Stimulated activated CD4-positive, alpha-beta T cell treated with anti-CD3 and anti-CD28 coated beads, TNF-alpha, amount 100 ng/mL, for 24 hours (primary cell): ENCODE results near the gene TMCC3.

ENCODE experiments used
- DNase-seq, 3 experiments: peaks; one replicate each; pipeline ENCODE4 v3.0.0-alpha.2; 2020; ENCODE audit warnings: low read depth in 3 of 3

The TMCC3 gene

GRCh38 chr12:94673496-94673895 is 23.1 kb upstream of the TMCC3 start:
- no peak for DNase-seq

- no peak for DNase-seq
Measured at GRCh38 chr12:94671917-94672316, 21.6 kb upstream of the TMCC3 start.

GRCh38 chr12:94670898-94671297 is 20.5 kb upstream of the TMCC3 start:
- no peak for DNase-seq

- DNase-seq: no peak
Measured at GRCh38 chr12:94670075-94670474, 19.7 kb upstream of the TMCC3 start.

- no peak for DNase-seq
Measured at GRCh38 chr12:94667031-94667540, 16.7 kb upstream of the TMCC3 start.

- no peak for DNase-seq
Measured at GRCh38 chr12:94666158-94666557, 15.8 kb upstream of the TMCC3 start.

GRCh38 chr12:94663702-94664101 is 13.3 kb upstream of the TMCC3 start:
- no peak for DNase-seq

- DNase-seq: no peak
Measured at GRCh38 chr12:94663071-94663470, 12.7 kb upstream of the TMCC3 start.

GRCh38 chr12:94660436-94660835 is 10.1 kb upstream of the TMCC3 start:
- no peak for DNase-seq

- DNase-seq: no peak
Measured at GRCh38 chr12:94659346-94659930, 9.1 kb upstream of the TMCC3 start.

- DNase-seq: no peak
Measured at GRCh38 chr12:94658931-94659330, 8.6 kb upstream of the TMCC3 start.

GRCh38 chr12:94656556-94656955 is 6.2 kb upstream of the TMCC3 start:
- DNase-seq: no peak

GRCh38 chr12:94649349-94650142 is 811 bp downstream of the TMCC3 start:
- DNase-seq: peak in 2 of 3 experiments; percentile 9 to 20

GRCh38 chr12:94648578-94648977 is 1.8 kb downstream of the TMCC3 start:
- DNase-seq: no peak

- DNase-seq: no peak
Measured at GRCh38 chr12:94644141-94644979, 6.0 kb downstream of the TMCC3 start.

GRCh38 chr12:94643606-94644005 is 6.8 kb downstream of the TMCC3 start:
- no peak for DNase-seq

- DNase-seq: no peak
Measured at GRCh38 chr12:94641283-94641682, 9.1 kb downstream of the TMCC3 start.

GRCh38 chr12:94640134-94640928 is 10.0 kb downstream of the TMCC3 start:
- peak in 1 of 3 experiments; percentile 28 for DNase-seq

- no peak for DNase-seq
Measured at GRCh38 chr12:94638521-94638920, 11.8 kb downstream of the TMCC3 start.

- DNase-seq: no peak
Measured at GRCh38 chr12:94637390-94638113, 12.8 kb downstream of the TMCC3 start.
